Stomach (tissue), 9 donors: Measurements from ENCODE around the gene PCDHGA9. TPM values are rescaled to one million over a fixed set of nuclear protein-coding genes. Genes with fewer than 3 reads are reported as not detected.
"Not testable (repeated sequence)": the region's sequence is repeated elsewhere in the genome, so short reads cannot be mapped to it uniquely, and the experiment has no call there.

Source experiments
- DNase-seq, 2 donors: peaks; one replicate each; pipeline versions ENCODE4 v3.0.0 to v3.0.0-alpha.2; 2013 to 2019
- H3K27ac ChIP-seq, 5 donors: fragments of 200-600 bp in 4 of 5; sonication (generic) in 4 of 5; one replicate each; pipeline ENCODE4 v1.5.1; 2013 to 2019; ENCODE audit warnings: mild to moderate bottlenecking in 1 of 5, moderate library complexity in 1 of 5
- H3K27me3 ChIP-seq, 3 donors: fragments of 200-600 bp; sonication (generic); one replicate each; pipeline ENCODE4 v1.5.1; 2017 to 2019; ENCODE audit warnings: mixed run types in 1 of 3
- H3K36me3 ChIP-seq, 4 donors: fragments of 200-600 bp; sonication (generic); 1 replicate in 3 of 4; 2 replicates in 1 of 4; pipeline ENCODE4 v1.5.1; 2016 to 2019
- H3K4me1 ChIP-seq, 4 donors: fragments of 200-600 bp; sonication (generic); one replicate each; pipeline ENCODE4 v1.5.1; 2016 to 2019
- H3K4me3 ChIP-seq, 4 donors: fragments of 200-600 bp; sonication (generic) in 3 of 4; one replicate each; pipeline ENCODE4 v1.5.1; 2016 to 2019; ENCODE audit warnings: mild to moderate bottlenecking in 1 of 4
- H3K9me3 ChIP-seq, 4 donors: fragments of 200-600 bp; sonication (generic); one replicate each; pipeline ENCODE4 v1.5.1; 2016 to 2019
- EP300 ChIP-seq: sonication (generic); formaldehyde crosslinking; IDR thresholded peaks from one replicate; pipeline ENCODE4 v1.6.1; 2017; ENCODE audit warnings: antibody characterized with exemption
- POLR2A ChIP-seq, 4 donors: fragments of 450-650 bp; IDR thresholded peaks; one replicate each; pipeline ENCODE4 v1.6.1; 2016; ENCODE audit warnings: antibody characterized with exemption in 4 of 4, control low read depth in 2 of 4, mild to moderate bottlenecking in 1 of 4, moderate library complexity in 1 of 4
- POLR2AphosphoS5 ChIP-seq, 3 donors: sonication (generic); formaldehyde crosslinking; IDR thresholded peaks; one replicate each; pipeline ENCODE4 v1.6.1; 2016; ENCODE audit warnings: antibody characterized with exemption in 3 of 3
- WGBS, 5 donors: extraction: QIAGEN DNeasy Blood & Tissue Kit in 3 of 5; methylation state at CpG; one replicate each; pipeline versions ENCODE4 v1.1.5 to v1.1.7; 2013 to 2018; 5-methylcytosine and 5-hydroxymethylcytosine counted together
- intact Hi-C: fragments of 100-400 bp; cut with DNase I; formaldehyde crosslinking; loops from one replicate; pipeline ENCODE4 v1.15.1; 2023; ENCODE audit warnings: low total_unique reads
- polyA plus RNA-seq, 3 donors: library from polyadenylated mRNA; stranded (reverse); fragments of 200-250 nt; gene quantifications; one replicate each; pipeline ENCODE4 v1.2.3, GENCODE V29; 2013
- total RNA-seq, 5 donors: library from RNA; depleted of rRNA; stranded (reverse); fragments of >200 nt; gene quantifications; one replicate each; pipeline versions ENCODE4 v1.1.0 to v1.2.3, GENCODE V29; 2014 to 2016
- TF ChIP-seq, protein P1 (sequence below), 7 experiments: fragments of 450-650 bp in 4 of 7; fragments of 200-600 bp in 3 of 7; sonication (generic) in 3 of 7; IDR thresholded peaks; one replicate each; pipeline ENCODE4 v1.5.1; 2016 to 2019; ENCODE audit warnings: antibody characterized with exemption in 7 of 7, control low read depth in 2 of 7, mild to moderate bottlenecking in 1 of 7
- donor health status: healthy with polysubstance abuse.
- donor health status: Bipolar disorder and iron deficiency.
- donor health status: healthy.

The PCDHGA9 gene
- total and polyA plus RNA-seq, 8 donors, result 0.13 to 10.1 (median 2.0) TPM; not detected in 2

DNA sequence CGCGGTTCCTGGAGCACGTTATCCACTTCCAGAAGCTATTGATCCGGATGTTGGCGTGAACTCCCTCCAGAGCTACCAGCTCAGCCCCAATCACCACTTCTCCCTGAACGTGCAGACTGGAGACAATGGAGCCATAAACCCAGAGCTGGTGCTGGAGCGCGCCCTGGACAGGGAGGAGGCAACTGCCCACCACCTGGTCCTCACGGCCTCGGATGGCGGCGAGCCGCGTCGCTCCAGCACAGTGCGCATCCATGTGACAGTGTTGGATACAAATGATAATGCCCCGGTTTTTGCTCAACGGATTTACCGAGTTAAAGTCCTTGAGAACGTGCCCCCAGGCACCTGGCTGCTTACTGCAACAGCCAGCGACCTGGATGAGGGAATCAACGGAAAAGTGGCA, 809 bp downstream of the PCDHGA9 start:
- Histone ChIP-seq H3K9me3 (peaks cover 54 to 99% (median 94%) of the 10 kb centered on the region in 4 donors), H3K27me3 (peaks cover 0 to 80% (median 37%) of the 10 kb centered on the region in 3 donors), H3K4me3 (peak overlapping the region in 2 of 4 donors; percentile 8 to 37), H3K4me1 (peaks cover 0 to 6% (median 0%) of the 10 kb centered on the region in 4 donors), H3K27ac (no peak overlapping the region), H3K36me3 (peaks cover 0 to 18% (median 0%) of the 10 kb centered on the region in 4 donors)
- TF ChIP-seq, protein P1, sequence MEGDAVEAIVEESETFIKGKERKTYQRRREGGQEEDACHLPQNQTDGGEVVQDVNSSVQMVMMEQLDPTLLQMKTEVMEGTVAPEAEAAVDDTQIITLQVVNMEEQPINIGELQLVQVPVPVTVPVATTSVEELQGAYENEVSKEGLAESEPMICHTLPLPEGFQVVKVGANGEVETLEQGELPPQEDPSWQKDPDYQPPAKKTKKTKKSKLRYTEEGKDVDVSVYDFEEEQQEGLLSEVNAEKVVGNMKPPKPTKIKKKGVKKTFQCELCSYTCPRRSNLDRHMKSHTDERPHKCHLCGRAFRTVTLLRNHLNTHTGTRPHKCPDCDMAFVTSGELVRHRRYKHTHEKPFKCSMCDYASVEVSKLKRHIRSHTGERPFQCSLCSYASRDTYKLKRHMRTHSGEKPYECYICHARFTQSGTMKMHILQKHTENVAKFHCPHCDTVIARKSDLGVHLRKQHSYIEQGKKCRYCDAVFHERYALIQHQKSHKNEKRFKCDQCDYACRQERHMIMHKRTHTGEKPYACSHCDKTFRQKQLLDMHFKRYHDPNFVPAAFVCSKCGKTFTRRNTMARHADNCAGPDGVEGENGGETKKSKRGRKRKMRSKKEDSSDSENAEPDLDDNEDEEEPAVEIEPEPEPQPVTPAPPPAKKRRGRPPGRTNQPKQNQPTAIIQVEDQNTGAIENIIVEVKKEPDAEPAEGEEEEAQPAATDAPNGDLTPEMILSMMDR (IDR thresholded peaks at IDR 0.05), result no peak
- TF ChIP-seq EP300 (no peak), POLR2AphosphoS5 (IDR thresholded peaks at IDR 0.05) (no peak), POLR2A (IDR thresholded peaks at IDR 0.05) (no peak)
- DNase-seq, result no peak
- WGBS, 5 donors, result 25 to 39% (median 31%) methylated on average over 21 to 22 of the region's 22 CpGs
- intact Hi-C loops, result no loop called here

DNA sequence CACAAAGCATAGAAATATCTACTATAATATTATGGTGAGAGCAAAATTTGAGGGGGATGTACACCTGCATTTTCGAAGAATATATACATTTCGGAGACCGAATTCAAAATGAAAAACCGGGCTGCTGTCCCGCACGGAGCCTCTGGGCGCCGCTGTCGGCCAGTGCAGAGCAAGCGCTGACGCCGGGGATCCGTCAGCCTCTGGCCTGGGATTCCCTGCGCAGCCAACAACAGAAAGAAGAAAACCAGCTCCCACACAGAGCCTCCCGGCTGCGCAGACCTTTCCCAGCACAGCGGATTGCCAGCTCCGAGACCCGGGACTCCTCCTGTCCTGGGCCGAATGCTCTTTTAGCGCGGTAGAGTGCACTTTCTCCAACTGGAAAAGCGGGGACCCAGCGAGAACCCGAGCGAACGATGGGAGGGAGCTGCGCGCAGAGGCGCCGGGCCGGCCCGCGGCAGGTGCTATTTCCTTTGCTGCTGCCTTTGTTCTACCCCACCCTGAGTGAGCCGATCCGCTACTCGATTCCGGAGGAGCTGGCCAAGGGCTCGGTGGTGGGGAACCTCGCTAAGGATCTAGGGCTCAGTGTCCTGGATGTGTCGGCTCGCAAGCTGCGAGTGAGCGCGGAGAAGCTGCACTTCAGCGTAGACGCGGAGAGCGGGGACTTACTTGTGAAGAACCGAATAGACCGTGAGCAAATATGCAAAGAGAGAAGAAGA, 5.4 kb downstream of the PCDHGA9 start, which contains the start of gene PCDHGB6:
Gene PCDHGB6 (plus strand): TSS at position 232 of the 716 bp plus-strand sequence. CDS start 182 bp downstream, at position 414.
- Histone ChIP-seq H3K27me3 (peaks cover 0 to 82% (median 44%) of the 10 kb centered on the region in 3 donors), H3K36me3 (peaks cover 0 to 13% (median 6%) of the 10 kb centered on the region in 4 donors), H3K9me3 (peaks cover 49 to 100% (median 95%) of the 10 kb centered on the region in 4 donors), H3K4me3 (peak within 1 kb of the TSS; percentile 11 to 35 (median 20))
- H3K4me1 ChIP-seq, H3K27ac ChIP-seq, intact Hi-C loops: not testable (repeated sequence)
- peak in 1 of 2 donors; percentile 71 for DNase-seq
- WGBS, 5 donors, result 9 to 14% (median 12%) methylated on average over 38 to 50 of the region's 51 CpGs
- TF ChIP-seq, protein P1 (IDR thresholded peaks at IDR 0.05), result peak in 3 of 7 experiments; percentile 23 to 30 (median 29)

DNA sequence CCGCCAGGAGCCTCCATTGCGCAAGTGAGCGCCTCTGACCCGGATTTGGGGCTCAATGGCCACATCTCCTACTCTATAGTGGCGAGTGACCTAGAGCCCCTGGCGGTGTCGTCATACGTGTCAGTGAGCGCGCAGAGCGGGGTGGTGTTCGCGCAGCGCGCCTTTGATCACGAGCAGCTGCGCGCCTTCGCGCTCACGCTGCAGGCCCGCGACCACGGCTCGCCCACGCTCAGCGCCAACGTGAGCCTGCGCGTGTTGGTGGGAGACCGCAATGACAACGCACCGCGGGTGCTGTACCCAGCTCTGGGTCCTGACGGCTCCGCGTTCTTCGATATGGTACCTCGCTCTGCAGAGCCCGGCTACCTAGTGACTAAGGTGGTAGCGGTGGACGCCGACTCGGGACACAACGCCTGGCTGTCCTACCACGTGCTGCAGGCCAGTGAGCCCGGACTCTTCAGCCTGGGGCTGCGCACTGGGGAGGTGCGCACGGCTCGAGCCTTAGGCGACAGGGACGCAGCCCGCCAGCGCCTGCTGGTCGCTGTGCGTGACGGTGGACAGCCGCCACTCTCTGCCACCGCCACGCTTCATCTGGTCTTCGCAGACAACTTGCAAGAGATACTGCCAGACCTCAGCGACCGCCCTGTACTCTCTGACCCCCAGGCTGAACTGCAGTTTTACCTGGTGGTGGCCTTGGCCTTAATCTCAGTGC, 7.2 kb downstream of the PCDHGA9 start:
- H3K9me3 ChIP-seq, result peaks cover 52 to 100% (median 95%) of the 10 kb centered on the region in 4 donors
- H3K4me1 ChIP-seq, result peaks cover 0 to 10% (median 2%) of the 10 kb centered on the region in 4 donors
- TF ChIP-seq EP300 (no peak), POLR2AphosphoS5 (IDR thresholded peaks at IDR 0.05) (no peak), POLR2A (IDR thresholded peaks at IDR 0.05) (no peak)
- TF ChIP-seq, protein P1 (IDR thresholded peaks at IDR 0.05), result no peak
- H3K27me3 ChIP-seq, result peaks cover 0 to 84% (median 37%) of the 10 kb centered on the region in 3 donors
- 22 to 36% (median 24%) methylated on average over 13 to 64 of the region's 64 CpGs for WGBS, 5 donors
- H3K36me3 ChIP-seq, result peaks cover 0 to 18% (median 8%) of the 10 kb centered on the region in 4 donors
- intact Hi-C loops, result loop anchor here (10.0 kb wide), 1 partner anchor 115 kb away; no protein-coding TSS in a partner anchor
- no peak overlapping the region for H3K4me3 ChIP-seq
- H3K27ac ChIP-seq, result no peak overlapping the region
- DNase-seq, result no peak

DNA sequence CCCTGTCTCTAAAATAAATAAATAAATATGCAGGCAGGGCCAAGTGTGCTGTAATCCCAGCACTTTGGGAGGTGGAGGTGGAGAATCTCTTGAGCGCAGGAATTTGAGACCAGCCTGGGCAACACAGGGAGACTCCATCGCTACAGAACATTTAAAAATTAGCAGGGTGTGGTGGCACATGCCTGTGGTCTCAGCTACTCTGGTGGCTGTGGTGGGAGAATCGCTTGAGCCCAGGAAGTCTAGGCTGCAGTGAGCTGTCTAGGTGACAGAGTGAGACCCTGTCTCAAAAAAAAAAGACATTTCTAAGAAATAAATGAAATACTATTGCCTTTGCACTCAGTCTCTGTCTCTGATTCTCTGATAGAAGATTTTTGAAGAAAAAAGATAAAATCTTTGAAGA, 9.0 kb downstream of the PCDHGA9 start:
- H3K27ac ChIP-seq, result no peak overlapping the region
- peaks cover 0 to 79% (median 34%) of the 10 kb centered on the region in 3 donors for H3K27me3 ChIP-seq
- no peak overlapping the region for H3K4me3 ChIP-seq
- peaks cover 0 to 15% (median 2%) of the 10 kb centered on the region in 4 donors for H3K4me1 ChIP-seq
- peaks cover 50 to 99% (median 91%) of the 10 kb centered on the region in 4 donors for H3K9me3 ChIP-seq
- DNase-seq, result no peak
- WGBS, 5 donors, result 47 to 64% (median 53%) methylated on average over 3 of the region's 3 CpGs
- peaks cover 0 to 14% (median 8%) of the 10 kb centered on the region in 4 donors for H3K36me3 ChIP-seq
- TF ChIP-seq EP300 (no peak), POLR2AphosphoS5 (IDR thresholded peaks at IDR 0.05) (no peak), POLR2A (IDR thresholded peaks at IDR 0.05) (no peak)
- TF ChIP-seq, protein P1 (IDR thresholded peaks at IDR 0.05), result no peak
- intact Hi-C loops, result loop anchor here (10.0 kb wide), 1 partner anchor 113 kb away; no protein-coding TSS in a partner anchor
